HG03095 (cell line): ENCODE results near the gene SLC25A20.
A peak's percentile ranks its signal among the peaks of the same experiment; 100 is the strongest.
"Not testable (repeated sequence)": the region's sequence is repeated elsewhere in the genome, so short reads cannot be mapped to it uniquely, and the experiment has no call there.

ENCODE experiments used
- ATAC-seq: cut with Tn5 transposase; IDR thresholded peaks from one replicate; pipeline ENCODE4 v1.9.1; 2021; ENCODE audit warnings: moderate library complexity; ENCODE audit not compliant: unreplicated experiment

The SLC25A20 gene

GRCh38 chr3:48898383-48899234, at the start of gene SLC25A20:
Gene SLC25A20 (minus strand): TSS chr3:48898882. CDS start chr3:48898794, 88 bp downstream.
- peak; percentile 80 for ATAC-seq

GRCh38 chr3:48945891-48946549, 47.3 kb upstream of the SLC25A20 start:
- no peak for ATAC-seq

GRCh38 chr3:48945432-48945831, 46.8 kb upstream of the SLC25A20 start:
- ATAC-seq: no peak

GRCh38 chr3:48938689-48939088, 40.0 kb upstream of the SLC25A20 start:
- ATAC-seq: no peak

GRCh38 chr3:48938156-48938555, 39.5 kb upstream of the SLC25A20 start:
- ATAC-seq: no peak

- no peak for ATAC-seq
These were observed 36.8 kb upstream of the SLC25A20 start for GRCh38 chr3:48935530-48935929.

- no peak for ATAC-seq
These were observed 35.8 kb upstream of the SLC25A20 start for GRCh38 chr3:48934333-48934991.

GRCh38 chr3:48931944-48932580, 33.4 kb upstream of the SLC25A20 start:
- ATAC-seq: no peak

- no peak for ATAC-seq
These were observed 31.9 kb upstream of the SLC25A20 start for GRCh38 chr3:48930590-48930989.

GRCh38 chr3:48929358-48930035, 30.8 kb upstream of the SLC25A20 start:
- ATAC-seq: no peak

GRCh38 chr3:48928679-48929078, 30.0 kb upstream of the SLC25A20 start:
- ATAC-seq: no peak

GRCh38 chr3:48927928-48928327, 29.2 kb upstream of the SLC25A20 start:
- no peak for ATAC-seq

- no peak for ATAC-seq
These were observed 28.0 kb upstream of the SLC25A20 start for GRCh38 chr3:48926425-48927392.

- peak; percentile 14 for ATAC-seq
These were observed 20.8 kb upstream of the SLC25A20 start for GRCh38 chr3:48919215-48920138.

GRCh38 chr3:48918388-48919214, 19.9 kb upstream of the SLC25A20 start, which contains the start of gene ARIH2:
Gene ARIH2 (plus strand): TSS chr3:48918842. CDS start chr3:48927559, 8,717 bp downstream.
- ATAC-seq: peak; percentile 76

GRCh38 chr3:48915296-48915695, 16.6 kb upstream of the SLC25A20 start:
- ATAC-seq: no peak

GRCh38 chr3:48907026-48907425, 8.3 kb upstream of the SLC25A20 start:
- not testable (repeated sequence) for ATAC-seq
